Stimulated activated CD8-positive, alpha-beta memory T cell treated with anti-CD3 and anti-CD28 coated beads, Interleukin-4, amount 100 ng/mL, for 24 hours (primary cell): Measurements from ENCODE around the gene PPFIBP2.

Experiments
- DNase-seq: peaks from one replicate; pipeline ENCODE4 v3.0.0-alpha.2; 2020; ENCODE audit warnings: low read depth

Gene PPFIBP2

DNA sequence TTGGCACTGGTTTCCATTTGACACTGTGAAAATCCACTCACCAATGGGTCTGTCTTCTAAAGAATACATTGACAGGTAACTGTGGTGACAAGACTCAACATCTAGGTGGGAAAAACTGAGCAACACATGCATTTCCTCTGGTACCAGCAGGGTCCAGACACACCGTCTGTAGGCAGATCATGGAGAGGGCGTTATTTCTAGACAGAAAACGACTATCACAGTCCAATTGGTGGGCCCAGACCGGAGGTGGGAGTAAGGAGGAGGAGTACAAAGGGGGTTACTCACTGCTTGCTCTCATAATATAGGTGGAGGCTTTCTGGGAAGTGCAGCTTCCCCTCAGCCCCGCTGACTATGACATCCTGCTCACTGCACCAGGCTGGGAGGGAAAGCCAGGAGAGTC lies 182.6 kb downstream of the PPFIBP2 start:
- DNase-seq: no peak
